Mucosa of descending colon (tissue), 3 donors: ENCODE data around the gene ELAC1. TPM values are rescaled to one million over a fixed set of nuclear protein-coding genes. Genes with fewer than 3 reads are reported as not detected.
"Not testable (repeated sequence)": the region's sequence is repeated elsewhere in the genome, so short reads cannot be mapped to it uniquely, and the experiment has no call there.

ENCODE experiments used
- ATAC-seq: fragments of 200-7000 bp; cut with Tn5 transposase; one replicate; pipeline ENCODE4 v1.9.1; 2020; ENCODE audit warnings: mild to moderate bottlenecking, moderate library complexity
- DNase-seq, 3 donors: peaks; one replicate each; pipeline ENCODE4 v3.0.0-alpha.2; 2020
- H3K36me3 ChIP-seq: fragments of 200-600 bp; one replicate; pipeline ENCODE4 v1.8.0; 2021; ENCODE audit warnings: low read depth, mild to moderate bottlenecking
- H3K4me1 ChIP-seq: fragments of 200-600 bp; one replicate; pipeline ENCODE4 v1.8.0; 2021; ENCODE audit warnings: low read depth, mild to moderate bottlenecking
- H3K4me3 ChIP-seq: fragments of 200-600 bp; one replicate; pipeline ENCODE4 v1.8.0; 2021; ENCODE audit warnings: mild to moderate bottlenecking
- H3K9me3 ChIP-seq: fragments of 200-600 bp; one replicate; pipeline ENCODE4 v1.8.0; 2021; ENCODE audit warnings: mild to moderate bottlenecking
- CTCF ChIP-seq: fragments of 200-600 bp; IDR thresholded peaks from one replicate; pipeline ENCODE4 v1.8.0; 2022; ENCODE audit warnings: antibody characterized with exemption, mild to moderate bottlenecking
- intact Hi-C, 2 donors: fragments of 100-400 bp; cut with DNase I in 1 of 2; cut with micrococcal nuclease in 1 of 2; formaldehyde crosslinking; loops; one replicate each; pipeline versions ENCODE4 v1.11.0 to v1.11.1; 2022; cut with DNase I, micrococcal nuclease
- total RNA-seq, 3 donors: library from RNA; stranded (reverse); fragmentation: NEBNext Ultra II Directional in 2 of 3; extraction: Animal tissue kit (Norgen Biotek cat#: 25700) in 2 of 3; gene quantifications; one replicate each; pipeline versions ENCODE4 v1.2.1 to v1.2.4, GENCODE V29; 2021 to 2023
- donor health status: DM: no; HTN: no; CAD: no; lungs with moderate emphysema.
- donor health status: DM: no; HTN: no; CAD: no.
- donor health status: DM: no; HTN: yes; CAD: no.

The ELAC1 gene
- total RNA-seq, 3 donors from 2014 or later, result 5.3 to 11.5 (median 11.3) TPM

- no peak for TF ChIP-seq CTCF
- DNase-seq, result no peak
- intact Hi-C loops, result no loop called here
- Histone ChIP-seq H3K4me1 (peaks cover 11% of the 10 kb centered on the region), H3K36me3 (no peaks in the 10 kb centered on the region), H3K9me3 (no peaks in the 10 kb centered on the region), H3K4me3 (no peak overlapping the region)
- ATAC-seq, result no peak
Observed at GRCh38 chr18:50986360-50987087, 18.7 kb downstream of the ELAC1 start.

GRCh38 chr18:50987261-50987660, 19.4 kb downstream of the ELAC1 start:
- H3K36me3 ChIP-seq, result no peaks in the 10 kb centered on the region
- peaks cover 4% of the 10 kb centered on the region for H3K4me1 ChIP-seq
- no peaks in the 10 kb centered on the region for H3K9me3 ChIP-seq
- DNase-seq, result no peak
- no peak overlapping the region for H3K4me3 ChIP-seq
- no peak for TF ChIP-seq CTCF
- no peak for ATAC-seq
- intact Hi-C loops, result no loop called here

GRCh38 chr18:50989711-50990110, 21.9 kb downstream of the ELAC1 start:
- H3K4me3 ChIP-seq, result no peak overlapping the region
- intact Hi-C loops, result no loop called here
- no peak for ATAC-seq
- no peak for DNase-seq
- H3K9me3 ChIP-seq, result no peaks in the 10 kb centered on the region
- H3K4me1 ChIP-seq, result no peaks in the 10 kb centered on the region
- no peaks in the 10 kb centered on the region for H3K36me3 ChIP-seq
- TF ChIP-seq CTCF, result no peak

- intact Hi-C loops, result no loop called here
- no peak for ATAC-seq
Observed at GRCh38 chr18:50992351-50992762, 24.5 kb downstream of the ELAC1 start.

GRCh38 chr18:50994031-50994430, 26.2 kb downstream of the ELAC1 start:
- intact Hi-C loops, result no loop called here
- DNase-seq, result no peak
- ATAC-seq, result no peak
- no peaks in the 10 kb centered on the region for H3K9me3 ChIP-seq
- H3K4me3 ChIP-seq, result no peak overlapping the region
- H3K4me1 ChIP-seq, result no peaks in the 10 kb centered on the region
- TF ChIP-seq CTCF, result no peak
- no peaks in the 10 kb centered on the region for H3K36me3 ChIP-seq

More at GRCh38 chr18:50992351-50992762, 24.5 kb downstream of the ELAC1 start:
- Histone ChIP-seq H3K9me3 (no peaks in the 10 kb centered on the region), H3K36me3 (no peaks in the 10 kb centered on the region), H3K4me1 (no peaks in the 10 kb centered on the region), H3K4me3 (no peak overlapping the region)
- no peak for TF ChIP-seq CTCF
- no peak for DNase-seq

- H3K4me1 ChIP-seq, H3K9me3 ChIP-seq, DNase-seq, ATAC-seq, H3K4me3 ChIP-seq, H3K36me3 ChIP-seq, intact Hi-C loops: not testable (repeated sequence)
Observed at GRCh38 chr18:51003174-51003573, 35.3 kb downstream of the ELAC1 start.
